GM18502 (cell line): ENCODE data around the gene COG2.

ENCODE experiments used
- ATAC-seq: cut with Tn5 transposase; IDR thresholded peaks from one replicate; pipeline ENCODE4 v1.9.1; 2021; ENCODE audit warnings: mild to moderate bottlenecking; ENCODE audit not compliant: unreplicated experiment, poor library complexity

COG2 gene

DNA sequence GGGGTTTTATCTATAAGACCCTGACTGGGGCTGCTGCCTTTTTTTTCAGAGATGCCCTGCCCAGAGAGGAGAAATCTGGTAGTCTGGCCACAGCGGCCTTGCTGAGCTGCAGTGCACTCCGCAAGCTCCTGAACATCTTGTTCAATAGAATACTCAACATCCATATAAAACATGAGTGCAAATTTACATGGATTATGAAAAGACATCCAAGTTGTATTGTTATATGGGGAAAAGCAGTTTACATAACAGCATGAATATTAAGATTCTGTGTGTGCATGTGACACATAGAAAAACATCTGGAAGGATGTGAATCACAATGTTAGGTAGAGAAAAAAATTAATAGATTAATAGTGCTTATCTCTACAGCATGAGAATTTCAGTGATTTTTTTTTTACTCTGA is 16.4 kb downstream of the COG2 start:
- ATAC-seq = no peak

DNA sequence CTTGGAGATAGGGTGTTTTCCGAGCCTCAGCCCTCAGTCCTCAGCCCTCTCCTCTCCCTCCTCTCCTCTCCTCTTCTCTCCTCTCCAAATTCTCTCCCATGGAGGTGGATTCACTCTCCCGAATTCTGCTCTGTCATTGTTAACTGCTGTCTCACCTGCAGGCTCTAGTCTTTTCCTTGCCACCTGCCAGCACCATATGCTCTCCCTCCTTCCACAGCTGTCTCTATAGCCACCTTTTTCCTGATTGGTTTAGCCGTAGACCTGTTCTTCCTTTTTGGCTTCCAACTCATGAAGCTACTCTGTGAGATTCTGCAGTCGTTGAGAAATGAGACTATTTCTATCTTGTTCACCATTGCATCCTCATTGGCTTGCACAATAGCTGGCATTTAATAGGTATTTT is 19.7 kb downstream of the COG2 start:
- no peak for ATAC-seq

DNA sequence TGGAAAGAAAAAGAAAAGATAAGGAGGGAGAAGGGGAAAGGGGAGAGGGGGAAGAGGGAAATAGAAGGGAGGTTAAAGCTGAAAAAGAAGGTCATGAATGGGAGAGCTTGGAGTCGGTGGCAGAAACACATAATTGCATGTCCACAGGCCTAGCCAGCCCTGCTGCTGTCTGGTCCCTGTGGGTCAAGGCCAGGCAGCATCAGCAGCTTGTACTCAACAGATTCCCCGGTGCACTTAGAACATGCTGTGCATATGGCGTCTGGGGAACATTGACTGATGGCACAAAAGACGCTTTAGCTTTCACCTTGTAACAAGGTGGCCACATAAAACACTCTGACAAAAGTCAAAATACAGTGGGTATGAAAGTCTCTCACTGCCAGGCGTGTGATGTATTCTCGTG is 25.9 kb downstream of the COG2 start:
- no peak for ATAC-seq

DNA sequence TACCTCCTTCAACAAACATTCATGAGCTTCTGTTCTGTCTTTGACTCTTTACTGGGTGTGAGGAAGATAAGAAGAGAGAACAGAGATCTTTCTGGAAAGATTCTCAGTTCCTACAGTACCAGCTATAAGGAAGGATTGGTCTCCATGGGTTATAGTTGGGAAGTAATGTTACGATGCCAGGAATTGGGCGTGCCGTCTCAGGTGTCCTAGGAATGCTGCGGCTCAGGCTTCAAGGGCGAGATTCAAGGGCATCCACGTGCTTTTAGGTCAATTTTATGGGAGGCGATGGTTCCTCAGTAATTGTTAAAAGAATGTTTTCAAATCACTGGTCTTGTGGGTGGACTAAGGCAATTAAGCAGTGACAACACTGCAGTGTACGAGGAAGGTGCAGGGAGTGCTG is 27.3 kb downstream of the COG2 start:
- ATAC-seq = no peak

DNA sequence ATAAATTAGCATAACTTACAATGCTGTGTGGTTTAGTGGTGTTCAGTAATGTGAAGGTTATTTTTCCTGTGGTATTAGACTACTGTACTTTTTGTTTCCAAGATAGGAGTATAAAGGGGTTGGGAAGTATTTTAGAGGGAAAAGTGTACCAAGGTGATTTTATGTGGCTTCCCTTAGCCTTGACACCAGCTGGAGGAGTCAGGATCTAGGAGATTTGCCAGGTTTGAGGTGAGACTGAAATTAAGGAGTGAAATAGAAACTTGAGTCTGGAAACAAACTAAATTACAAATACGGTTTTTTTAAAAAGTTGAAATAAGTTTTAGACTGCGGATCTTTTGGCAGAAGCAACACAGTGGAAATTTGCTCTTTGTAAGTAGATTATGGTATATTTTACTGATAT is 32.3 kb downstream of the COG2 start:
- no peak for ATAC-seq

DNA sequence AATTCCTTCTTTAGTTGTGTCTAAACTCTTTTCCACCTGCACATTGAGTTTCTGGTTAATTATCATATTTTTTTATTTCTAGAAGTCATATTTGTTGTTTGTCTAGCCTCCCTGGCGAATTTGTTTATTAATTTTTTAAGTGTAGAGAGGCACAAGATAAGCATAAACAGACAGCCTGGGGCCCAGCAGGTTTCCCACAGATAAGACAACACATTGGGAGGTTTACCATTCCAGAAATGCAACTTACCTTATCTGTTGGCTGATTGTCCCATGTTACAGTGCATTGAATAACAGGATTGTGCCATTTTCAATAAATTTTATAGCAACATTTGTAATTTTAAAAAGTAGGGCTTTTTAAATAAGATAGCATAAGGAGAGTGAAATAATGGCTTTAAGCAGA is 34.9 kb downstream of the COG2 start:
- no peak for ATAC-seq

DNA sequence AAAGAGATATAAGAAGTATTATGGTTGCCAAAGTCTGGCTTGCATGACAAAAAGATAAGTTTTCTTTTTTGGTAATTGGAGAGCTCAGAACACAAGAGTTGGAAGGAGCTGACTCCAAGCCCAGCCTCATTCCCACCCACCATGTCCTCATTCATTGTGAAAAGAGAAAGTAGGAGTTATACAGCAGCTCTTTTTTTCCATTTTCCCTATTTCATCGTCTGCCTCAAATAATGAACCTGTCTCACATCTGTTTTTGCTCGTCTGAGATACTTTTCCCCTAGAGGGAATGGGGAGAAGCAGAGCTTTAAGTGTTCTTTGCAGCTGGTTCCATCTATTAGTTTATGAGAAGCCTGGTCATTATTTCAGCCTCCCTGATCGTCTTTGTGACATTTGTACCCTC is 36.9 kb downstream of the COG2 start:
- ATAC-seq = no peak

DNA sequence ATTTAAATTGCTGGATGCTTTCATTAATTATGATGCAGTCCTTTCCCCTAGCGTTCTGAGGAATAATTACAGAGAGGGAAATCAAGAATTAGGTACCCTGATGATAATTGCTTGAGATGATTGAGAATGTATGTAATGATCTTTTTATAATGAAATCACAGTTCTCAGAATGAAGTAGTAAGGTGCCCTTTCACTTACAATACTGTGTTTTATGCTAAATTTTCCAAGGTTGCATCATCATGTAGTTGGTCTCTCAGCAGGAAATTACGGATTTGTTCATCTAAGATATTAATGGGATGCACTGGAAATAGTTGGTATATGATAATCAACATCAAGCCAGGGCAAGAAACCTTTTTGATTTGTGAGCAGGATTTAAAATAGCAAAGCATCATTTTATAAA is 37.5 kb downstream of the COG2 start:
- ATAC-seq = no peak

DNA sequence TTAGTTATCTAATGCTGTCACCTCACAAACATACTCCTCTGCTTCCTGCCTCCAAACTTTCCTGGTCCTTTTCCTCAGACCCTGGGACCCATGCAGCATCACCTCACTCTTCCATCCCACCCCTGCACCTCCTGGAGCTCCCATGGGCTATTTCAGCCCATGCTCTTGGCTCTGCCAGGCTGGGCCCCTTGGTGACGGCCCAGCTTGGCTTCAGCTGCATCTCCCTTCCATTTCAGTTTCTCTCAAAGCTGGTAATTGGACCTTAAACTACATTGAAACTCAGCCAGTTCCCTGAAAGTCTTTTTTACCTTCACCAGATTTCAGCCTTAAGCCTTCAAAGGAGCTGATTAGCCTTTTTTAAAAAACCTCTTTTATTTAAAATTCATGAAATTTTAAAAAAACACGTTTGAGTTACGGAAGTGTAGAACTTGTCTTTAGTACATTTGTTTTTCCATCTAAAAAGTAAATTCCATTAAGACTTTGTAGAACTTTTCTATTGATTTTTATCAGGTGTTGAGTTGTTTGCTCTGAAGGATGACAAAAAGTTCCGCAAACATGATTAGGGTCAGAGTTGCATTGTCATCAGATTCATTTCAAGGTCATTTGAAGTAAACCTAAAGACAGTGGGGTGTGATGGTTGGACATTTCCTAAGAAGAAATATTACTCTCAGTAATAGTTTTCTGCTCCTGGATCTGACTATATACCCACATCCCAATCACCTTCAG is 38.2 kb downstream of the COG2 start:
- no peak for ATAC-seq

DNA sequence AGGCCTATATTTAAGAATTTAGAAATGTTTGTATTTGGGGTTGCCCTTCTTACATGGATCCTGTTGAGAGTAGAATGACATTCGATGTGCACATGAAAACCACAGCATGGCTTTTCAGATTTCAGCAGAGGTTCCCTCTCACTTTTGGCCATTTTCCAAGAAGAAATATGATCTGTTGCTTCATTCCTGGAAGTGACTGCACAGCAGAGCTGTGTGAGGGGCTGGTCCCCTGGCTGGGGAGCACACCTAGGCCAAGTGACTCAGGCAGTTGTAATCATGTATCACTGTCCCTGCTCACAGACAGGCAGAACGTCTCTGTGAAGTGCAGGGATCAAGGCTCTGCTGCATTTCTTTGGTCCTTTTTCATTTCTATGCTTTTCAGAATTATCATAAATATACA is 39.3 kb downstream of the COG2 start:
- no peak for ATAC-seq

DNA sequence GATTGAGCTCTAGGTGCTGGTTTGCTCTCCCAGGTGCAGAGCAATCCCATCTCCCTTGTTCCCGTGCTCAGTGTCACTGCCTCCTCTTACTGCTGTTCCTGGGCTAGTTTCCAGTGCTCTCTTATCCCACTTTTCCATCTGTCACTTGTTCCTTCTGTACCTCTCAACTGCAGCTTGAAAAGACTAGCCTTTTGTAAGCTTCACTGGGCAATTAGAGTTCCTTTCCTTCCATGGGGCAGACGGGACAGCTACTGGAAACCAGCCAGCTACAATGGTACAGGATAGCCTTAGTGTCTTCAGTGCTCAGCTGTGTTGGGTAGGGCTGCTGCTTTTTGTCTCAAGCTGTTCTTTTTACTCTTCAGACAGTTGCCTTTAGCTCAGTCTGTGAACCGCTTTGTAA is 40.0 kb downstream of the COG2 start:
- ATAC-seq = no peak

DNA sequence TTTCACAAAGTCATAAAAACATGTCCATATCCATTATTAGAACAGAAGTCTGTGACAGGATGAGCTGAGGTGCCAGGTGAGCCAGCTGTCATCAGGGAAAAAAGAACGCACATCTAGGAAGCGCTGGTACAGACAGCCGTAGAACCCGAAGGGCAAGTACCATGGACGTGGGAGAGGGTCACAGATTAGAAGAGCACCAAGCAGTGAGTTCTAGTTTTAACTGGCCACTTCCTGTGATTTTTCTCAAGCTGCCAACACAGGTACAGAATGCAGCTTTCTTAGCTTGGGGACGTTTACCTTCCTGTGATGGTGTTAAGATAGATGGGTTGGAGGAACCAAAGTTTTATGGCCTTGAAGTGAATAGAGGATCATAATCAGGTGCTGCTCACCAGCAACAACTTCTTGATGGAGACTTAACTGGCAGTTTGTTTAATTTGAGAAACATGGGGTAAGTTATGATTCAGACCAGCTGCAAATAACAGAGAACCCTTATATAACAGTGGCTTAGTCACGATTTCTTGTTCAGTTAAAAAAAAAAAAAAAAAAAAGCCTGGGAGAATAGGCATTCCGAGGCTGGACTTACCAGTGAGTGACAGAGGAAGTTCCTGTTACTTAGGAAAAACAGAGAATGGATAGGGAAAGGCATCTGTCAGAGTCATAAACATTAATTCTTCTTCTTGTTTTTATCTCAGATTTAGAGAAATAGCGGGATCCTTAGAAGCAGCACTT is 40.8 kb downstream of the COG2 start:
- no peak for ATAC-seq

DNA sequence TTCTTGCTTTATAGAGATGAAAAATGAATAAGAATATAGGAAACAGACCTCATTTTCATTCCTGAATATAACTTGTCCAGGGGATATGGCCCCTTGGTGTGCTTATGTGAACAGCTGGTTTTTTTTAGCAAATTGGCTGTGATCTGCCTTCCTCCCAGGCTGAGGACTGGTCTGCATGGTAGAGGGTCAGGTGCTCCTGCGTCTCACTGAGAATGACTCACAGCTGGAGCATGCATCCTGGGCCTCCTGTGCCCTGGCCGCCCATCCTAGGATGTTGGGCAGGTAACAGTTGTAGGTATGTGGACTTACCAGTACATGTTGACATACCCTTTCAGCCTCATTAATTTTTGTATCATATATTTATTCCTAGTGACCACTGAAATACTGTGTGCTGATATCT is 41.9 kb downstream of the COG2 start:
- ATAC-seq = no peak

DNA sequence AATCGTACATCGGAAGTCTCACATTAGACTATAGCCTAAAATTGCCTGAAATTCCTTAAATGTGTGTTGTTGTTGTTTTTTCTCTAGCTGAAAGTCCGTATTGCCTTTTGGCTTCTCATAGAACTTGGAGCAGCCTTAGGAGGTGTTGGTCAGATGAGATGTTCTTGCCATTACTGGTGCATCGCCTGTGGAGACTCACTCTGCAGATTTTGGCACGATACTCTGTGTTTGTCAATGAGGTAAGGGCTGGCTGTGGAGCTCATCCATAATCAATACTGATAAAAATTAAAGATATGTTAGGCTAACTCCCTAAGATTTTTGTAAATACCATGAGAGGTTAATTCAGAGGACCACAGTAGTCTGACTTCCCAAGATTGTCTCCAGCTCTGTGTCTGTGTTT is 42.7 kb downstream of the COG2 start:
- no peak for ATAC-seq

DNA sequence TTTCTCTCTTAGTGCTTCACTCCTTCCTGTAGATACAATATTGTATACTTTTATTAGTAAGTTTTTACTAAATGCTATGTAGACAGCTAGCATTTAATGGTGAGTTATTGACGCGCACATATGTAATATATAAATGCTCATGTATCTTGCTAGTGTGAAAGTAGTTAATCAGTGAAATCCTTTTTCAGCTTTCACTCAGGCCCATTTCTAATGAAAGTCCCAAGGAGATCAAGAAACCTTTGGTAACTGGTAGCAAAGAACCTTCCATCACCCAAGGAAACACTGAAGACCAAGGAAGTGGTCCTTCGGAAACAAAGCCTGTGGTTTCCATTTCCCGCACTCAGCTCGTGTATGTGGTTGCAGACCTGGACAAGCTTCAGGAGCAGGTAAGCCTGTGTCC is 44.5 kb downstream of the COG2 start:
- no peak for ATAC-seq

DNA sequence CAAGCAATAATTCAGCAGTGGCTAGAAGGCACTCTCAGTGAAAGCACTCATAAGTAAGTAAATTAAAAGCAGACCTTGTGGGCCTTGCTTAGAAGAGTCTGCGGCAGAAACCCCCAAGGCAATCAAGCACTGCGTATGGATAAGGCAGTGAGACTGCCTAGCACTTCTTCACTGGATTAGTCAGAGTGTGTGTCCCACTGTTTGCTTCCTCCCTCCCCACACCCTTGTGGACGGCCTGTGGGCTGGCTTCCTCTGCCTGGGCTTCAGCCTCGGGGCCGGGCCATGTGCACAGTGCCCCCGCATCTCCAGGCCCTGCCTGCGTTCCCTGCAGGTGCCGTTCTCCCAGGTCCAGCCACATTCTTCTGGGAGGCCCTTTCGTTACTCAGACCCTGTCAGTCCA is 47.8 kb downstream of the COG2 start:
- ATAC-seq = no peak

DNA sequence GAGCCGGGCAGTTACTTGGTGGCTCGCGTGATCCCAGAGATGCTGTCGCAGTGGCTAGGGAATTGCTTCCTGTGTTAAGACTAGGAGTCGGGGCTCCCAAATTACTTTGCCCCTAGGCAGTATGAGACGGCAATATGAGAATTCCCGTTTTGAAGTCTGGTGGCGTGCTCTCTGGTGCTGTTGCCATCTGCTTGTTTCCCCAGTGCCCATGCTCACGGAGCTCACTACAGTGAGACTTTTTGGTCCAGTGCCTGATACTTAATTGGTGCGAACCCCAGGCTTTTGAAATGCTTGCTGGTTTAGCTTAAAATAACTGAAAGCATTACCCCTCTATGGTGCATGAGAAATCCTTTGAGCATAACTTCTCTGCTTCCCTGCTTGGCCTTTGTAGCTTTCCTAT is 49.3 kb downstream of the COG2 start:
- ATAC-seq = no peak

DNA sequence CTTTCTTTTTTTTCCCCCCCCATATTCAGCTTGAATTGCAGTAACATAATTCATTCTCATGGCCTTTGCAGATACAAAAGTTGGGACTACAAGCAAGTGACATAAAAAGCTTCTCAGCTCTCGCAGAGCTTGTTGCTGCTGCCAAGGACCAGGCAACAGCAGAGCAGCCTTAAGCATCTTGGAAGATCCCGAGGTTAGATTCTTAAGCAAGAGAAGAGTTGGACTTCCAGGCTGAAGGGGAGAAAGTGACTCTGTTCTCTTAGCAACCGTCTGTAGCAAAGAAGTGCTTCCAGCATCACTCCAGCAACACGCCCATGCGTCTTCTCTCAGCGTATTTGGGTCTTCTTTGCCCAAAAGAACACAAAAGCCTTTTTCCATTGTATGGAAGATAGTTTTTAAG is 50.9 kb downstream of the COG2 start:
- ATAC-seq = no peak

DNA sequence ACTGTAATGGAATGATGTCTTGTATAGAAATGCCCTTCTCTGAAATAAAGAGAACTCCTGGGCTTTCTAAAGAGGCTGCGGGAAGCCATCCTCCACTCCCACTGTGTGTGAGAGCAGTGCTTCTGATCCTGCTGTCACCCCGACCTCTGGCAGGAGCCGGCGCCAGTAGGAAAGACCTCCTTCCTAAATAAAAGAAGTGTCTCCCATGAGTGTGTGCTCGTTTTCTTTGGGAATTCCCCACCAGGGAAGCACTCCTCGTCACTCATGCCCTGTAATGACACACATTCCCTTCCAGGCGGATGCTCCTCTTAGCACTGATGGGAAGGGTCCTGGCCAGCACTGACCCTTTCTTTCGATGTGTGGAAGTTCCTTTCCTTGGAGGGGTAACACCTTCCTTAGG is 51.5 kb downstream of the COG2 start:
- no peak for ATAC-seq

DNA sequence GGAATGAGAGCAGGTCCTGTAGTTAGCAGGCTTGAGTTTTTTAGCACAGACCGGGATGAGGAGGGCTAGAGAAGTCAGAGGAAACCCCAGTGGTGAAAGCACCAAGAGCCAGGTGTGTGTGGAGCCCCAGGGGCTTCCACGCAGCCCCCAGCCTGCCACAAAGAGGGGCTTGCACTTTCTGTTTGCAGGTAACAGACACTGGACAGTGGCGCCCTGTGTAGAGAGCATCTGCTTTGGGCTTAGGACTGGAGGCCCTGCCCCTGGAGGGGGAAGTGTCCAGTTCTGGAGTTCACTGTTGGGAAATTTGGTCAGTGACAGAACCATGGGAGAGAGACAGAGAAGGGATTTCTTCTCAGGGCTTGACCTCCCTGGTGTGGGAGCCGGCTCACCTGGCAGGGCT is 52.2 kb downstream of the COG2 start:
- ATAC-seq = no peak

DNA sequence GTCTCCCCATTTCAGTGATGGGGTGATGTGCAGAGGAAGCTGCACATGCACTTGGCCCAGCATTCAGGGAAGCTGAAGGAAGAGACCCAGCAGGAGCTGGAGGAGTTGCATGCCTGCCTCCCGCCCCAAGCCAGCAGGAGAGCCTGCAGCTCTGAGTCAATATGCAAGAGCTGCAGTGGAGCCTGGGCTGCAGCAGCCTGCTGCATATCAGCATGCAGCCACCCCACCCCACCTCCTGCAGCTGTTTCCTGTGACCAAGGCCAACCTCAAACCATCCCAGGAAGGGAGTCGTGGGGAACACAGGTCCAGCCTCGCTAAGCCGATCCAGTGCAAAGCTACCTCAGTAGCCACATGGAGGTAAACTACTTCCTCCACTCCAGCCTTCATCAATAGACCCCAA is 52.7 kb downstream of the COG2 start:
- ATAC-seq = no peak

DNA sequence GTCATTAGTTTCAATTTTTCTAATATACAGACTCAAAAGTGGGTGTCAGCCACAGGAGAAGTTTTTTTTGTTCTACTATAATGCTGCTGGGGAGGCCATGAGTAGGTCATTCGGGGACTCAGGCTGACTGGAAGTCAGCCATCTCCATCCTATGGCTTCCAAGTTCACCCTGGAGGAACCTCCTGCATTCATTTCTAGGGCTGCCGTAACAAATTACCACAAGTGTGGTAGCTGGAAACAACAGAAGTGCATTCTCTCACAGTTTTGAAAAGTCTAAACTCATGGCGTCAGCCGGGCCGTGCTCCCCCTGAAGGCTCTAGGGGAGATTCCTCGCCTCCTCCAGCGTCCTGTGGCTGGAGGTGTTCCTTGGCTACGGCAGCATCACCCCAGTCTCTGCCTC is 53.9 kb downstream of the COG2 start:
- ATAC-seq = no peak
